GM19240 (cell line): ENCODE data around the gene ALDH1A2.

Source experiments
- DNase-seq: peaks from one replicate; pipeline ENCODE4 v3.0.0; 2011; ENCODE audit warnings: low spot score; ENCODE audit not compliant: insufficient read length

The ALDH1A2 gene

DNA sequence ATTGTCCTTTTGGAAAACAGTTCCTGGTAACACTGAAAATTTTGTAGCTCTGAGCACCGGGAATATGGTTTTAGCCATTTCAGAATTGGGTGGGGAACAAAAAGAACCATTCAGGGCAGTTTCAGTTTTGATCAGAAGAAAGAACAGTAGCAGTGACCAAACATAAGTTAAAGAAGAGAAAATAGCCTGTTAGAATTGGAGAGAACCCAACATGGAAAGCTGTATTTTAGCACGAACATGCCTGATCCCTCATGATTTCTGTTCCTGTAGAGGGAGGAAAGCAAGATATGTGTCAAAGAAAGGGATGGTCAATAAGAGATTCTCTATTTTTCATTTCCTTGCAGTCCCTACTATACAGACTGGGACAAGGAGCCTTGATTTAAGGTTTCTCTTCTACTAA, 119.9 kb downstream of the ALDH1A2 start:
- no peak for DNase-seq

DNA sequence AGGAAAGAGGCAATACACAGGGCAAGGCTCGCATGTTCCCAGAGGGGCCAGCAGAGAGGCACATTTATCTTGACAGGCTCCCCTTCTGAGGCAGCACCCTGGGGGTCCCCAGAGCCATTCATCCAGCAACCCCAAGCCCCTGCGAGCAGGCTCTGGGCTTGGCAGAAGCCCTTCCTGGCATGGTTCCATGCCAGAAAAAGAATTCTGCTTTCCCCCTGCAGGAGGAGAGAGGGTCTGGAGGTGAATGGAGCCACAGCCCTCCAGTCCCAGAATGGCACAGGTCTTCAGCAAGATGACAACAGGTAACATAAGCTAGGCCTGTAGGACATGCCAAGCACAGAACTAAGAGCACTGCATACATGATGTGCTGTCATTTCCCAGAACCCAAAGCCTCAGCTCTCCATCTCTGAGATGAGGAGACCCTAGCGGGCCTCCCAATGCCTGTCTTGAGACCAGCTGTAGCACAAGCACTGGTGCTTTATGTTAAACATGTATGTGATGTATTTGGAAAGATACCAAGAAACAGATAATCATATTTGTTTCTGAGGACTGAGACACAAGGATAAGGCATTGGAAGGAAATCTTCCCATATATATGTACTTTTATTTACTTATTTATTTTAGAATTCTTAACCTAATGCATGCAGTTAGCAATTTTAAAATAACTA, 121.6 kb downstream of the ALDH1A2 start:
- no peak for DNase-seq

DNA sequence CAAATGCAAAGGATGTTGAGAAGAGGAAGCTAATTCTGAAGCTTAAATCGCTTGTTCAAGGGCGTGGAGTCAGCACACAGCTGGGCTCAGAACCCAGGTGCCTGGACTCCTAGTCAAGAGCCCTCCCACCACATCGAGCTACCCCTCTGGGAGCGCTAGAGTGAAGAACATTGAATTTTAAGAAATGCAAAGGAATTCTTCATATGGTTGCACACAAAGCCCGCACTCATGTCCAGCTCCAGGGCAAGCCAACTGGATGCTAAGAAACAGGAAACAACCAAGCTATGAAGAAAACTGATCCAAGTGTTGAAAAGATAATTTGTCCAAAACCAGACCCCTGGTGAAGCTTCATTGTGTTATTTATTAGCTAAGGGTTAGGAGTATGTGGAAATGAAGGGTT, 122.3 kb downstream of the ALDH1A2 start:
- DNase-seq, result no peak

- no peak for DNase-seq
Observed at GRCh38 chr15:57941816-57942215, 123.7 kb downstream of the ALDH1A2 start.

- DNase-seq, result no peak
Observed at GRCh38 chr15:57932348-57932747, 133.2 kb downstream of the ALDH1A2 start.

- no peak for DNase-seq
Observed at GRCh38 chr15:57931570-57931969, 133.9 kb downstream of the ALDH1A2 start.

DNA sequence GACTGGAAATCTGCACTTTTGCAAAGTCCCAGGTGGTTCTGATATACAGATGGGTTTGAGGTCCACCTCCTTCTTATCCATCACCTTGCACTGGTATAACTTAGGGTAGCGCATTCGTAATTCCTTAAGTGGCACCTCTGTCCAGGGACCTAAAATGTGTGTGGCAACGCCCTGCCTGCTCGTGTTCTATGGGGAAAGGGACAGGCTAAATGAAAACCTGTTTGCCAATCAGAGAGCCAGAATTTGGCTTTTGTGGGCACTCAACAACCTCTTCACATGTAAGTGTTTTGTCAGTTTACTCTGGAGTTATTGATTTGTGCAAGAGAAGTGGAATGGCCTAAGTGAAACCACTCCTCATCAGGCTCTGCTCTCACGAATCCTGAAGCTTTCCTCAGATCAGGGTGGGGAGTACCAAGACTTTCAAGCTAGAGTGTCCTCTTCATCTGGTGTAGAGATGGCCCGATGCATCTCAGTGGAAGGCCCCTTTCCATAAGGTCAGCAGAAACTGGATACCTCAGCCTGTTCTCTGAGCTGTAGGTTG, 138.3 kb downstream of the ALDH1A2 start:
- no peak for DNase-seq

- DNase-seq, result no peak
Observed at GRCh38 chr15:57925650-57926049, 139.9 kb downstream of the ALDH1A2 start.

DNA sequence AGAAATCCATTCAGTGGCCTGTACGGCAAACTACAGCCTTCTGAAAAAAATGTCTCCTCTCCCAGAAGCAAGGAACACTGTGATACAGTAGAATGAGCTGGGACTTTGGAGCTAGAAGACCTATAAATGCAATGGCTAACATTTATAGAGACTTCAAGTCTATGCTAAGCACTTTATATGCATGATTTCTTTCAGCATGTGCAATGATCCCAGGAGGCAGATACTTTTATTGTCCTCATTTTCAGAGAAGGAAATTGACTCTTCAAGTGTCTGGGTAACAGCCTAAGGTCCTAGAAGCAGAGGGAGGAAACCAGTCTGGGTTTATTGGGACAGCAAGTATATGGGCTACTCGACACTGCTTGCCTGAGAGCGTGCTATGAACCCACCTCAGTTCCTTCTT, 140.9 kb downstream of the ALDH1A2 start:
- DNase-seq, result no peak

DNA sequence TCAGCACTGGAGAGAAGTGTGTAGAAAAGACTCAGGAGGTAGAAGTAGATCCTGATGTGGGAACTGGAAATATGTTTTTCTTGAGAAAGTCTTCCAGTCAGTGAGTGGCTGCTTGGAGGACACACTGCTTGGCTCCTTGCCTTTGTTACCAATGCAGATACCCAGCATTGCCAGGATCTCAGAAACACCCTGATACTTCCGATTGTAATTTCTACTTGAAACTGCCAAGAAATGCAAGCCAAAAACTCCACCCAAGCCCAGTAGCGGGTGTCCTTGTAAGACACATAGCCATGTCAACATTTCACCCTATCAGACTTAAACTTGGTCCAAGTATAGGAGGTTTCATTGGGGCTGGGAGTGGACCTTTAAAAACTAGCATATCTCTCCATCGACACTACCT, 141.8 kb downstream of the ALDH1A2 start:
- no peak for DNase-seq

DNA sequence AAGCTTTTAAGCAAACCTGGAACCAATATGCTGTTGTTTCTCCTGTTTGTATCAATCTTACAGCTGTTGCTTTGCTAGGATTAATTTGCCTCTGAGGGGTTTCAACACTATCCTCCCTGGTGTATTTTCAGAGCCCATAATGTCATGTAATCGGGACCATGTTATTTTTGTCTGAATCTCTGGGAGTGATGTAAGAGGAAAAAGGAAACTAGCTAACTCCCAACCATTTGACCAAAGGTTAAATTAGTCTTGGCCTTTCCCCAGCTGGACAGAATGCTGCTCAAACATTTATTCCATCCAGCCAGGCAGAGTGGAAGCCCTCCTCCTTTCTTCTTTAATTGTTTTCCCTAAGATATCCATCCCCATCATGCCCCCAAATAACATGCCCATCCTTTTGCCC, 142.2 kb downstream of the ALDH1A2 start:
- no peak for DNase-seq

DNA sequence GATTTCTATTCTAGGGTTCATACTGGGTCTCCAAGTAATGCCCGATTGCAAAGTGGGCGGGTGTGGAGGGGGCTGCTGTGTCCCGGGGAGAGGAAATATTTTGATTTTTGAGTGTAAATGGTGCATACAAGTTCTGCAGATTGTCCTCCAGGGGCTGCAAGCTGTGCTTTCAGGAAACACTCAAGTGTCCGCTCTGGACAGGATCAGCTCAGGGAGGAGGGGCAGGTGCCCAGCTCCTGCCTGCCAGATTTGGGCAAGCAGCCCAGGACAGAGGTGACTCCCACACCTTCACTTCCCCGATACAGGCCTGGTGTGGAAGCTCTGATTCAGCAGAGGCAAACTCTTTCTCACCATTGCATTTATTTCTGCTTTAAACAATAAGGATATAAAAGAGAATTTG, 142.7 kb downstream of the ALDH1A2 start:
- DNase-seq, result no peak

DNA sequence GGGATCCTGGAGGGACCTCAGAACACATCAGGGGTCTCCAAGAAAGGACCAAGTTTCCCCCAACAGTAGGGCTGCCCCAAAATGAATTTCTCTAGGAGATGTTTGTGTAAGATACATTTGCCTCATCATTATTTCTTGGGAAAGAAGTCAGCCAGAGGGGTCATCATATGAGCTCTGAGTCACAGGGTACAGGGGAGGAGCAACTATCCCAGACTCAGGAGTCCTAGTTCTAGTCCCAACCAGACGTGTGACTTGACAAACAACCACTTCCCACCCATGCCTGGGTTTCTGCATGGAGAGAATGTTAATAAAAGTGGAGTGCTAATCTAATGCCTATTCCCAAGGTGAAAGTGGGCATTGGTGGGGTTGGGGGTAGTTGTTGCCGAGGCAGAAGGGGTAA, 144.1 kb downstream of the ALDH1A2 start:
- DNase-seq, result no peak

DNA sequence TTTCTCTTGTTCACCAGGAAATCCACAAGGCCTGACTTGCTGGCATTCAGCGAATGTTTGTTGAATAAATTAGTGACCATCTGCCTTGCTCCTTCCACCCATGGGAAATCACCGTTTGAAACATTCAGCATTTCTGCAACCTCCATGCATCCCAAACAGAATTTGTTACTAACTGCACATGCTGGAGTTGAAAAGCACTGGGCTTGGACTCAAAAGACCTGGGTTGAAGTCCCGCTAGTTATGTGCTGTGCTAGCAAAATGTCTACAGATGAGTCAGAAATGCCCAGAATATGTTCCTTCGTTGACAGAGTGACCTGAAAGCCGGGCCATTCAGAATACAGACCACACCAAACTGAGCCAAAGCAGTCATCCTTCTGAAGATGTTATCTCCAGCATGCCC, 144.6 kb downstream of the ALDH1A2 start:
- DNase-seq, result no peak

DNA sequence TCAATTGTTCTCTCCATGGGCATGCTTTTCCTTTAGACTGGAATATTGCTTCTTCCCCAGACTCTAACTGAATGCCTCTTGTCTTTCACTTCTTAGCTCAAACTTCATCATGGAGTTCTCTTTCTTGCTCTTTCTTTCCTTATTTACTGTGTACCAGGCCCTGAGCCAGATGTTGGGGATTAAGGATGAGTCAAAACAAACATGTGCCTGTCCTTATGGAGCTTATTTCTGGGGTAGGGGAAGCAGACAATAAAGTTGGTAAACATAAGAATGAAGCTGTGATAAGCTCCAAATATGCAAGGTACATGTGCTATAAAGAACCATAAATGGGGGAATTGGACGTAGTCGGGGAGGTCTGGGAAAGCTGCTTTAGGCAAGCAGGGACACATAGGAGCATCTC, 145.8 kb downstream of the ALDH1A2 start:
- DNase-seq, result no peak

GRCh38 chr15:57917998-57918397, 147.5 kb downstream of the ALDH1A2 start:
- DNase-seq, result no peak

DNA sequence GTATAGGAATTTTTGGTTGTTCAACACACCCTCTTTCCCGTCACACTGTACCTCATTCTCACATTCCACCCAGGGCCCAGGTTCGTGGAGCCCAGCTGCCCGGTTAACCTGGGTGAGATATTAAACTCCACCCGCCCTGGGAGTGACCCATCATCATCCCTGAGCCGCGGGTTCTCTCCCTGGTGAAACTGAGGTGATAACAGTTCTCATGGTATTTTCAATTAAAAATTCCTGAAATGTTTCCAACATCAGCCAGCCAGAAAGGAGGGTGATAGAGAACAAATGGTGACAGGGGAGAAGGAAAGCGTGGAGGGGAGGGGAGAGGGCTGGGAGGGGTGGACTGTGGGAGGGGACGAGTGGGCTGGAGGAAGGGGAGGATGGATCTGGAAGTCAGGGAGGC, 148.8 kb downstream of the ALDH1A2 start:
- no peak for DNase-seq

DNA sequence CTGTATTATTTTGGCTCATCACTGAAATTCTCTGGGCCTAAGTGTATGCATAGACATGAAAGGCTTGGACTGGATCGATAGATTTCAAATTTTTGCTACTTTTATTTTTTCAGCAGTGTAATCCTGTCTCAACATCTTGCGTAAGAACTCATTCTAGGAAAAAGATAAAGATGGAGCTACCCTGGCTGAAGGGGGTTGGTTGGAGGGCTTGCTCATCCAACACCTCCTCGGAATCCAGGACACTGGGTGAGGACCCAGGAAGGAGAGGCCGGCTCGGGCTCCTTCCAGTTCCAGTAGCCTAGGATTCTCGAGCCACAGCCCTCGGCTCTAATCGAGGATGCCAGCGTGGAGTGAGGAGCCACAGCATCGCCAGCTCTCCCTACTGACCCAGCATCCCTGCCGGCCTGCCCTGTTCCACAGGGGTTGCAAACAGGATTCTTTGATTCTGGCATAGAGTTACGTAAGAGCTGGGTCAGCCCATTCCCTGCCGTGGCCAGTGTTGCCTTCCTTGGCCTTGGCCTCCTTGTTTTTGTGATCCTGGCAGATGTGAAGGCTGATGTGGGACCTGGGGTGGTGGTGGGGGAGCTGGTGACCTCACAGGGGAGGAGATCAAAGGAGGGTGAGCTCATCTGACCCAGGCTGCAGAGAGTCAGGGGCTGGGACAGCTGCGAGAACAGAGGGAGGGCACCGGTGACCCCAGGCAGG, 149.5 kb downstream of the ALDH1A2 start:
- DNase-seq, result no peak

DNA sequence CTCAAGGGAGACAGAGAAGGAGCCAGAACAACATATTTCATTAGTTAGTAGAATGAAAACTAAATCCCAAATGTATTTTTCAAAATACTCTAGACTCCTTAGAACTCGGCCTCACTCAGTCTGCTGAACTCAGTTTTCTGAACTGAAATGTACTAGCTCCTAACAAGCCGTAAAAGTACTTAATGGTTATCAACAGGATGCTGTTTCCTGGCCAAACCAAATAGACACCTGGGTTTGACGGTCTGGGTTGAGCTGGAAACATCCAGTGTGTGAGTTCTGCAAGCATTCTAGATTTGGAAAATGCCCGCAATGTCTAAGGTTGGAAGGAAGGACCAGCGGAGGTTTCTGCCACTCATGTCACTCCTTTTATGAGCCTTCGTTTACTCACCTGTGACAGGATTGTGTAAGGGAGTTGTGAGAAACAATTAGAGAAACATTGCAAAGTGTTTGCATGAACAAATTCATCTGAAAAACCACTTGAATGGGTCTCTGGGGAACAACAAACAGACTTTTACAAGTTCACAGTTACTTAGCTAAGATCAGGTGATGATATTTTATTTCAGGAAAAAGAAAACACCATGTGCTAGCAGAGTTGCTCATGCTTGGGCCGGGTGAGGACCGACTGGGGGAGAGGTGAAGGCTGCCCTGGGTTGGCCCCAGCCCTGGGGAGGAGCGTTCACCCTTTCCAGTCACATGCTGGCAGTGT, 151.0 kb downstream of the ALDH1A2 start:
- no peak for DNase-seq

GRCh38 chr15:57911247-57911646, 154.3 kb downstream of the ALDH1A2 start:
- DNase-seq, result no peak

DNA sequence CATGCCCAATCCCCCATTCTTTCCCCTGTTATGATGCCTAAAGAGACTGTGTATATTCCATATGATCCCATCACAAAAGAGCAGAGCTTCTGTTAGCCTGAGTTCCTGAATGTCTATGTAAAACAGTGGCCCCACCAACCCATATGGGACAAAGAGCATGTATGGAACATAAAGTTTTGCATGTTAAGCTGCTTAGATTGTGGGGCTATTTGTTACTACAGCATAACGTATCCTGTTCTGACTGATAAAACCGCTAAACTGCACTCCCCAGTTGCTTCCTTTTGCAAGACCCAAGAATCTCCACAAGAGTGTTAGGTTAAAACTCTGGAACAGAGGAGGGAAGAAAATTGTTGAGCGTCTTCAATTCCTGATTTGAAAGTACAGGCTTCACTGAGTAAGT, 154.8 kb downstream of the ALDH1A2 start:
- DNase-seq, result no peak

DNA sequence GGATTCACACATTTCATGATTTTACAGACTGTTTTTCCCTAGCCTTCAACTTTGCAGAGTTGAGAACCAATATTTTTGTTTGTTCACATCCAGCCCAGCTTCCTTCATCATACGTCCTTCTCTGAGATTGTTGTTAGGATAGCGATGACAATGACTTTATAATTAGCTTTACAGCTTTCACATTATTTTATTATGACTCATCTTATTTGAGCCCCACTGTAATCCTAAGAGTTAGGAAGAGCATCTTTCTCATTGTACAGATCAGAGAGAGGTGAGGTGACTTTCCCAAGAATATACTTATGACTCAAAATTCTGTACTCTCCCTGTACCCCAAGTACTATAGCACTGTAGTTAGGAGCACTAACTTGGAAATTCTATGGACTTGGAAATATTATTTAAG, 156.1 kb downstream of the ALDH1A2 start:
- DNase-seq, result no peak
